H9 (cell line): Measurements from ENCODE around the gene MT3. TPM values are rescaled to one million over a fixed set of nuclear protein-coding genes. Genes with fewer than 3 reads are reported as not detected.

Experiments used
- DNase-seq: peaks from one replicate; pipeline ENCODE4 v3.0.0-alpha.2; 2017
- H2AFZ ChIP-seq: one replicate; pipeline ENCODE4 v1.6.1; 2013; ENCODE audit warnings: mild to moderate bottlenecking, low read length, control low read depth, moderate library complexity
- H2AK5ac ChIP-seq: 2 replicates; pipeline ENCODE4 v1.6.1; 2013; ENCODE audit warnings: low read length, control low read depth, mixed read lengths; ENCODE audit not compliant: insufficient read length
- H2BK120ac ChIP-seq: one replicate; pipeline ENCODE4 v1.6.1; 2013; ENCODE audit warnings: low read depth, mild to moderate bottlenecking, low read length, control low read depth, inconsistent platforms; ENCODE audit not compliant: poor library complexity, severe bottlenecking
- H2BK12ac ChIP-seq: 2 replicates; pipeline ENCODE4 v1.6.1; 2013; ENCODE audit warnings: low read length, control low read depth, mixed read lengths, low read depth; ENCODE audit not compliant: insufficient read length
- H2BK15ac ChIP-seq: 2 replicates; pipeline ENCODE4 v1.6.1; 2013; ENCODE audit warnings: low read depth, low read length, control low read depth
- H2BK20ac ChIP-seq: one replicate; pipeline ENCODE4 v1.6.1; 2013; ENCODE audit warnings: low read depth, mild to moderate bottlenecking, low read length, control low read depth, inconsistent platforms; ENCODE audit not compliant: poor library complexity, severe bottlenecking
- H2BK5ac ChIP-seq: 2 replicates; pipeline ENCODE4 v1.6.1; 2013; ENCODE audit warnings: low read length, control low read depth, mixed read lengths; ENCODE audit not compliant: insufficient read length
- H3K14ac ChIP-seq: 2 replicates; pipeline ENCODE4 v1.6.1; 2013; ENCODE audit warnings: low read length, control low read depth; ENCODE audit not compliant: insufficient read depth
- H3K18ac ChIP-seq: 2 replicates; pipeline ENCODE4 v1.6.1; 2013; ENCODE audit warnings: low read depth, mild to moderate bottlenecking, mixed read lengths, low read length, control low read depth; ENCODE audit not compliant: insufficient read length
- H3K23ac ChIP-seq: 2 replicates; pipeline ENCODE4 v1.6.1; 2013; ENCODE audit warnings: low read length, control low read depth, mixed read lengths, low read depth; ENCODE audit not compliant: insufficient read length
- H3K23me2 ChIP-seq: 2 replicates; pipeline ENCODE4 v1.6.1; 2013; ENCODE audit warnings: low read depth, mild to moderate bottlenecking, mixed read lengths, low read length, control low read depth; ENCODE audit not compliant: insufficient read length, poor library complexity, severe bottlenecking
- H3K27ac ChIP-seq: 2 replicates; pipeline ENCODE4 v1.5.1; 2013; ENCODE audit warnings: low read length, control low read depth, mixed read lengths, low read depth; ENCODE audit not compliant: insufficient read length
- H3K27me3 ChIP-seq: 2 replicates; pipeline ENCODE4 v1.6.1; 2013; ENCODE audit warnings: low read length, control low read depth, inconsistent platforms; ENCODE audit not compliant: insufficient read depth
- H3K4ac ChIP-seq: 2 replicates; pipeline ENCODE4 v1.6.1; 2013; ENCODE audit warnings: low read depth, mild to moderate bottlenecking, control low read depth, inconsistent platforms, low read length, moderate library complexity
- H3K4me1 ChIP-seq: 2 replicates; pipeline ENCODE4 v1.6.1; 2013; ENCODE audit warnings: low read length, control low read depth, inconsistent platforms; ENCODE audit not compliant: insufficient read depth
- H3K4me2 ChIP-seq: 2 replicates; pipeline ENCODE4 v1.6.1; 2013; ENCODE audit warnings: low read length, control low read depth, mixed read lengths; ENCODE audit not compliant: insufficient read length, insufficient read depth
- H3K56ac ChIP-seq: 2 replicates; pipeline ENCODE4 v1.6.1; 2013; ENCODE audit warnings: low read depth, mild to moderate bottlenecking, mixed read lengths, low read length, control low read depth; ENCODE audit not compliant: insufficient read length
- H3K79me1 ChIP-seq: 2 replicates; pipeline ENCODE4 v1.6.1; 2013; ENCODE audit warnings: low read depth, mild to moderate bottlenecking, moderate library complexity, low read length, control low read depth, inconsistent platforms; ENCODE audit not compliant: insufficient read depth, poor library complexity, severe bottlenecking
- H3K79me2 ChIP-seq: 2 replicates; pipeline ENCODE4 v1.6.1; 2013; ENCODE audit warnings: low read length, control low read depth, inconsistent platforms; ENCODE audit not compliant: insufficient read depth
- H3K9ac ChIP-seq: 2 replicates; pipeline ENCODE4 v1.6.1; 2013; ENCODE audit warnings: low read length, control low read depth, mixed read lengths; ENCODE audit not compliant: insufficient read length; ENCODE audit errors: extremely low read depth
- H3K9me3 ChIP-seq: one replicate; pipeline ENCODE4 v1.6.1; 2013; ENCODE audit warnings: low read depth, low read length, inconsistent platforms; ENCODE audit not compliant: control insufficient read depth
- H3T11ph ChIP-seq: one replicate; pipeline ENCODE4 v1.6.1; 2013; ENCODE audit warnings: mild to moderate bottlenecking, low read length, control low read depth, inconsistent platforms
- H4K20me1 ChIP-seq: one replicate; pipeline ENCODE4 v1.6.1; 2013; ENCODE audit not compliant: control insufficient read depth, insufficient read length, insufficient read depth
- H4K5ac ChIP-seq: 2 replicates; pipeline ENCODE4 v1.6.1; 2013; ENCODE audit warnings: low read depth, mild to moderate bottlenecking, mixed read lengths, low read length, control low read depth; ENCODE audit not compliant: insufficient read length
- H4K8ac ChIP-seq: replicated peaks from 2 replicates; pipeline ENCODE4 v1.6.1; 2013; ENCODE audit warnings: low read length, control low read depth, mixed read lengths, low read depth; ENCODE audit not compliant: insufficient read length
- H4K91ac ChIP-seq: 2 replicates; pipeline ENCODE4 v1.6.1; 2013; ENCODE audit warnings: low read depth, mild to moderate bottlenecking, moderate library complexity, mixed read lengths, low read length, control low read depth; ENCODE audit not compliant: insufficient read length
- H3K27ac Mint-ChIP-seq, 3 experiments: 2 replicates in 2 of 3; 3 replicates in 1 of 3; pipeline ENCODE4 v1.8.0; 2020 to 2021; ENCODE audit warnings: mixed read lengths in 3 of 3, mild to moderate bottlenecking in 1 of 3, moderate library complexity in 1 of 3
- H3K27me3 Mint-ChIP-seq: 2 replicates; pipeline ENCODE4 v1.8.0; 2021; ENCODE audit warnings: low read depth, mild to moderate bottlenecking, moderate library complexity, mixed read lengths
- H3K36me3 Mint-ChIP-seq, 3 experiments: 2 replicates in 2 of 3; 3 replicates in 1 of 3; pipeline ENCODE4 v1.8.0; 2020 to 2021; ENCODE audit warnings: low read depth in 3 of 3, mixed read lengths in 3 of 3; ENCODE audit not compliant: insufficient read depth in 1 of 3
- H3K4me1 Mint-ChIP-seq, 2 experiments: 2 replicates each; pipeline ENCODE4 v1.8.0; 2020; ENCODE audit warnings: mixed read lengths in 2 of 2
- H3K4me3 Mint-ChIP-seq, 2 experiments: 2 replicates in 1 of 2; 3 replicates in 1 of 2; pipeline ENCODE4 v1.8.0; 2020 to 2021; ENCODE audit warnings: mild to moderate bottlenecking in 2 of 2, mixed read lengths in 2 of 2, moderate library complexity in 1 of 2
- H3K9me3 Mint-ChIP-seq, 2 experiments: 2 replicates in 1 of 2; 3 replicates in 1 of 2; pipeline ENCODE4 v1.8.0; 2020; ENCODE audit warnings: mild to moderate bottlenecking in 2 of 2, mixed read lengths in 2 of 2, moderate library complexity in 1 of 2
- CTCF ChIP-seq: fragments of 200-600 bp; sonication (generic); conservative IDR thresholded peaks from 3 replicates; pipeline ENCODE4 v1.8.0; 2021; ENCODE audit warnings: antibody characterized with exemption, mild to moderate bottlenecking
- WGBS: extraction: QIAGEN DNeasy Blood & Tissue Kit; methylation state at CpG from one replicate; pipeline ENCODE4 v1.1.7; 2013; ENCODE audit warnings: missing lambda C conversion rate, low lambda C conversion rate, mixed read lengths; ENCODE audit not compliant: insufficient read length; ENCODE audit errors: extremely low coverage; 5-methylcytosine and 5-hydroxymethylcytosine counted together
- total RNA-seq: library from RNA; stranded (reverse); gene quantifications from 2 replicates; pipeline ENCODE4 v1.2.1, GENCODE V29; 2021

The MT3 gene
- total RNA-seq, 1 experiment from 2014 or later: not detected

GRCh38 chr16:56637814-56638750 lies 48.8 kb downstream of the MT3 start, which contains the start of gene MT1A:
Gene MT1A (plus strand): TSS chr16:56638666. CDS start chr16:56638739, 73 bp downstream.
- no peak within 1 kb of the TSS for H2BK20ac ChIP-seq
- no peak within 1 kb of the TSS for H4K5ac ChIP-seq
- H3K4me3 Mint-ChIP-seq: peak within 1 kb of the TSS; percentile 56 to 81
- no peaks in the 10 kb centered on the region for H3K79me1 ChIP-seq
- H3K9ac ChIP-seq: no peak within 1 kb of the TSS
- H3K23me2 ChIP-seq: peaks cover 6% of the 10 kb centered on the region
- peaks cover 16 to 35% of the 10 kb centered on the region in 2 experiments for H3K4me1 Mint-ChIP-seq
- H4K8ac ChIP-seq: no peak within 1 kb of the TSS
- no peak within 1 kb of the TSS for H3K18ac ChIP-seq
- no peak within 1 kb of the TSS for H2BK15ac ChIP-seq
- WGBS: no CpG with 5 or more reads among the region's 68 CpGs
- H3K56ac ChIP-seq: no peak within 1 kb of the TSS
- peak; percentile 78 for DNase-seq
- H2AFZ ChIP-seq: no peak within 1 kb of the TSS
- TF ChIP-seq CTCF: no peak
- peak within 1 kb of the TSS in 1 of 3 experiments; percentile 48; a peak in 1 of 7 replicates for H3K27ac Mint-ChIP-seq
- peaks cover 93% of the 10 kb centered on the region for H3K27me3 ChIP-seq
- H4K20me1 ChIP-seq: no peaks in the 10 kb centered on the region
- H2BK12ac ChIP-seq: no peak within 1 kb of the TSS
- no peak within 1 kb of the TSS for H3T11ph ChIP-seq
- H2BK5ac ChIP-seq: no peak within 1 kb of the TSS
- H3K27ac ChIP-seq: no peak within 1 kb of the TSS
- no peak within 1 kb of the TSS for H4K91ac ChIP-seq
- no peak within 1 kb of the TSS for H3K23ac ChIP-seq
- H3K14ac ChIP-seq: no peak within 1 kb of the TSS
- no peak within 1 kb of the TSS for H2AK5ac ChIP-seq
- no peak within 1 kb of the TSS for H3K4ac ChIP-seq
- H3K9me3 Mint-ChIP-seq: peaks cover 0 to 9% of the 10 kb centered on the region in 2 experiments; a peak in 2 of 5 replicates
- H3K4me1 ChIP-seq: no peaks in the 10 kb centered on the region
- H3K9me3 ChIP-seq: no peaks in the 10 kb centered on the region
- H3K36me3 Mint-ChIP-seq: no peaks in the 10 kb centered on the region; a peak in 1 of 7 replicates
- H3K4me2 ChIP-seq: peak within 1 kb of the TSS; percentile 68
- H3K79me2 ChIP-seq: no peaks in the 10 kb centered on the region
- no peak within 1 kb of the TSS for H2BK120ac ChIP-seq
- H3K27me3 Mint-ChIP-seq: peaks cover 99% of the 10 kb centered on the region
